IPS DF 6.9 (cell line): Measurements from ENCODE around the gene CCNL1.

ENCODE experiments used
- DNase-seq: peaks from one replicate; pipeline ENCODE4 v3.0.0-alpha.2; 2013; ENCODE audit warnings: low read depth, low spot score
- H3K27ac ChIP-seq: one replicate; pipeline ENCODE4 v1.5.1; 2013; ENCODE audit warnings: low read length, control low read depth
- H3K27me3 ChIP-seq: 2 replicates; pipeline ENCODE4 v1.6.1; 2013; ENCODE audit warnings: mild to moderate bottlenecking, low read length; ENCODE audit not compliant: control insufficient read depth, insufficient read depth
- H3K36me3 ChIP-seq: 2 replicates; pipeline ENCODE4 v1.6.1; 2013; ENCODE audit warnings: low read length; ENCODE audit not compliant: control insufficient read depth, insufficient read depth
- H3K4me1 ChIP-seq: 2 replicates; pipeline ENCODE4 v1.6.1; 2013; ENCODE audit warnings: low read length; ENCODE audit not compliant: control insufficient read depth, insufficient read depth
- H3K4me3 ChIP-seq: 2 replicates; pipeline ENCODE4 v1.5.1; 2013; ENCODE audit warnings: mild to moderate bottlenecking, low read length
- H3K9me3 ChIP-seq: 2 replicates; pipeline ENCODE4 v1.6.1; 2013; ENCODE audit warnings: low read length, inconsistent platforms; ENCODE audit not compliant: control insufficient read depth, insufficient read depth
- WGBS: extraction: QIAGEN DNeasy Blood & Tissue Kit; methylation state at CpG from one replicate; pipeline ENCODE4 v1.1.7; 2013; ENCODE audit warnings: mixed read lengths, missing lambda C conversion rate; ENCODE audit not compliant: insufficient read length, insufficient coverage; 5-methylcytosine and 5-hydroxymethylcytosine counted together

The CCNL1 gene

DNA sequence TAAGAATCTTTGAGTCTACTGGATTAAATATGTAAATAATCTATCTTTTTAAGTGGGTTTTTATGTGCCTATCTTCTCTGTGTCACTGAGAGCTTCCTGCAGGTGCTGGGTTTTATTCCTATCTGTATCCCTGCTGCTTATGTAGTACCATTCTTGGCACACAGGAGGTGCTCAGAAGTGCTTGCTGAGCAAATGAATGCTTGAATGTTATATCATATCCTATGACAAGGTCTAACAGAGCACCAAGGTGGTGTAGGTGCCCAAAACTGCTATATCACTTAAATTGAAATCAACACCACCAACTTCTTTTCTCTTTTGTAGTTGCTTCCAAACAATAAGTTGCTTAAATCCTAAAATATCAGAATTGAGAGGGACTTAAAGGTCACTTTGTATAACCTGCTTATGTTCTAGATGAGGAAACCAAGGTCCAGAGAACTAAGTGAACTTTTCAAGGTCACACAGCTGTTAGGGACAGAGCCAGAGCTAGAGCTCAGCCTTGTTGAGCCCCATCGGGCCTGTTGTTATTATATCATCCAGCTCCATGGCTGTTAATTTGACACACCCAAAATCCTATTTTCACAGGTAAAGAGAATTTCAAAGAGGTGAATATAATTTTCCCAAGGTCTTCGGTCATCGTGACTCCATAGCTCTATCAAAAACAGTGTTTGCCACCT lies 46.0 kb downstream of the CCNL1 start:
- no peak overlapping the region for H3K4me3 ChIP-seq
- no CpG with 5 or more reads among the region's 3 CpGs for WGBS
- H3K27ac ChIP-seq: no peak overlapping the region
- no peaks in the 10 kb centered on the region for H3K4me1 ChIP-seq
- H3K36me3 ChIP-seq: no peaks in the 10 kb centered on the region
- H3K27me3 ChIP-seq: no peaks in the 10 kb centered on the region
- DNase-seq: no peak
- no peaks in the 10 kb centered on the region for H3K9me3 ChIP-seq

GRCh38 chr3:157112536-157112935 lies 47.4 kb downstream of the CCNL1 start:
- WGBS: no CpG with 5 or more reads among the region's 4 CpGs
- H3K27ac ChIP-seq: no peak overlapping the region

DNA sequence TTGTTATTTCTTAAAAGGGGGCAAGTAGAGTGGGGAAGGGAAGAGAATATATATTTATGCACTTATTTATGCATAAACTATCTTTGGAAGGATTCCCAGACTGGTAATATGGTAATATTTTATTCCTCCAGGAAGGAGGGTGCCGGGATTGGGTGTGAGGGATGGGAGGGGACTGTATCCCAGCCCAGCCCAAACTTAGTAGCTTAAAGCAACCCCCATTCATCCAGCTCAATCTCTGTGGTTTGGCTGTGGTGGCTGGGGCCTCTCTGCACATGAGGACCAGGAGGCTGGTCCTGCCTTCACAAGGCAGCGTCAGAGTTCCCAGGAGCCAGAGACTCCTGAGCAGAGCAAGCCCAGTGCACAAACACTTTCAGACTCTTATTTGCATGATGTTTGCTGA lies 48.4 kb downstream of the CCNL1 start:
- Histone ChIP-seq H3K27ac (no peak overlapping the region), H3K4me3 (no peak overlapping the region), H3K4me1 (no peaks in the 10 kb centered on the region), H3K36me3 (no peaks in the 10 kb centered on the region), H3K9me3 (no peaks in the 10 kb centered on the region), H3K27me3 (no peaks in the 10 kb centered on the region)
- DNase-seq: no peak
- no CpG with 5 or more reads among the region's 2 CpGs for WGBS

More at GRCh38 chr3:157112536-157112935, 47.4 kb downstream of the CCNL1 start:
- Histone ChIP-seq H3K4me3 (no peak overlapping the region), H3K9me3 (no peaks in the 10 kb centered on the region), H3K27me3 (no peaks in the 10 kb centered on the region), H3K36me3 (no peaks in the 10 kb centered on the region), H3K4me1 (no peaks in the 10 kb centered on the region)
- no peak for DNase-seq

GRCh38 chr3:157110761-157111278 lies 49.1 kb downstream of the CCNL1 start:
- Histone ChIP-seq H3K36me3 (no peaks in the 10 kb centered on the region), H3K4me1 (no peaks in the 10 kb centered on the region), H3K4me3 (no peak overlapping the region), H3K27me3 (no peaks in the 10 kb centered on the region), H3K9me3 (no peaks in the 10 kb centered on the region), H3K27ac (no peak overlapping the region)
- no CpG with 5 or more reads among the region's 6 CpGs for WGBS
- DNase-seq: no peak

DNA sequence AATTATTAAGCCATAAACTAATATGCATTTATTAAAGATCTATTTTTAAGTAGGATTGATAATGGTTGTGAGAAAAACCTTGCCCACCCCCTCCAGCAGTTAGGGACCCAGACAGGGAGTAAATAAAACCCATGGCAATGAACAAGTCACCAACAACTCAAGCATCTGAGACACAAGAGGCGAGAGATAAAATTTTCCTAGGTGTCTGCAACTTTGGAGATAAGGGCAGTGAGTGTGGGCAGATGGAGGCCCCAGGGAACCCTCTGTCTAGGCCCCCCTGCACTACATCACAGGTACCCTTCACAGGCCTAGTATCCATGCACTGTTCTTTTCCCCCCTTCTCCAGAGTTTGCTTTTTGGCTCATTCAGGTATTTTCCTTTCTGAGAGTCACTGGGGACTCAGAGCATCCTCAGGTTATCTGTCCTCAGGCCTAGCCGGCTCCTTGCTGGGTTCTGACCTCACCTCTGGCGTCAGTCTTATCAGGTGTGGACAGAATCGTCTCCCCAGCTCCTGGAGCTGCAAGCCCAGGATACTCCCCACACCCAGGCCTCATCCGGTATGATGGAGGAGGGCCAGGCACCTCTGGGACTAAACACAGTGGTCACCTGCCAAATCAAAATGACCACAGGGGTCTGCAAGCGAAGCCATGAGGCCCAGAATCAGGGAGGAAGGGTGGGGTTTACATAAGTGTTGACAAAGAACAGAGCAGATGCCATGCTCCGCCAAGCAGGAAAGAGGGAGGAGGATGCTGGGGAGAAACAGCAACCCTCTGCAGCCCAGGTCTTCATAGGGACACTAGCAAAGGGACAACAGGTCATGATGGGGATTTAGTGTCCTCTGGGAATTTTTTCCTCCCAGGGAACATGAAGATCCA lies 50.4 kb downstream of the CCNL1 start:
- no peaks in the 10 kb centered on the region for H3K9me3 ChIP-seq
- no peak overlapping the region for H3K4me3 ChIP-seq
- H3K27ac ChIP-seq: no peak overlapping the region
- H3K36me3 ChIP-seq: no peaks in the 10 kb centered on the region
- DNase-seq: no peak
- no CpG with 5 or more reads among the region's 7 CpGs for WGBS
- no peaks in the 10 kb centered on the region; the same call in 1 of the 2 replicates for H3K4me1 ChIP-seq
- no peaks in the 10 kb centered on the region for H3K27me3 ChIP-seq

GRCh38 chr3:157107644-157108133 lies 52.3 kb downstream of the CCNL1 start:
- no peaks in the 10 kb centered on the region; the same call in 1 of the 2 replicates for H3K4me1 ChIP-seq
- WGBS: no CpG with 5 or more reads among the region's 5 CpGs
- no peak overlapping the region for H3K27ac ChIP-seq
- H3K36me3 ChIP-seq: no peaks in the 10 kb centered on the region
- H3K9me3 ChIP-seq: no peaks in the 10 kb centered on the region
- no peaks in the 10 kb centered on the region for H3K27me3 ChIP-seq
- DNase-seq: no peak
- H3K4me3 ChIP-seq: no peak overlapping the region

- DNase-seq: no peak
- H3K9me3 ChIP-seq: no peaks in the 10 kb centered on the region
- no peaks in the 10 kb centered on the region; the same call in 1 of the 2 replicates for H3K4me1 ChIP-seq
- H3K36me3 ChIP-seq: no peaks in the 10 kb centered on the region
- no peak overlapping the region for H3K27ac ChIP-seq
- H3K27me3 ChIP-seq: no peaks in the 10 kb centered on the region
- H3K4me3 ChIP-seq: no peak overlapping the region
- no CpG with 5 or more reads among the region's 2 CpGs for WGBS
Observed at GRCh38 chr3:157107037-157107436, 52.9 kb downstream of the CCNL1 start.

DNA sequence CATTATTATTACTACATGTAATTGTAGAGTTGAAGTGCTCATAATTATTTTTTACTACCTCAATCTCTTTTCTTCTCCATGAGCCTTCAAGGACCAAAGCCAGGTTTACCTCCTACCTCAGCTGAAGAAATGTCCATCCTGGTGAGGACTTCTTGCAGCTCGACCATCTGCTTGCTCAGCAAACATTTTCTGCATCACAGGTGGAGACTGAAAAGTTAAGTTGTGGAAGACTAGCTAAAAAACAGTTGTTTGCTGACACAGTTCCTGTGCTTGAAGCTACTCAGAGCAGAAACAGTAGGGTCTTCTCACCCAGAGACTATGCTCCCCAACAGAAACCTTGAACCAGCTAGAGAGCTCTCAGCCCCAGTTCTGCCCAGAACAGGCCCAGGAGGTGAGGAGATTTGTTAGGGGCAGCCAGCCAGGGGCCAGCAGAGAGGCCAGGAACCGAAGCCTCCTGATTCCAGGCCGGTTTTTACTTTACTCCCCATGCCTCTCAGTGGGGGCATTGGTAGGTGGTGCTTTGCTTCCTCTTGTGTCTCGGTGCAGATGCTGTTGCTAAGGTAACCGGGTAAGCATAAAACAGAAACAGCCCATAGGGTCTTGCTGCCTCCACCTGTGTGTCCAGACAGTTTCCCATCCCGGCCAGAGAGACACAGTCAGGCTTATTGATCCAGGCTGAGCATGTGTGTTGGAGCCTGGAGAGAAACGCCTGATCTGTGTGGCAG lies 54.9 kb downstream of the CCNL1 start:
- Histone ChIP-seq H3K36me3 (no peaks in the 10 kb centered on the region), H3K27ac (no peak overlapping the region), H3K4me1 (no peaks in the 10 kb centered on the region; the same call in 1 of the 2 replicates), H3K27me3 (no peaks in the 10 kb centered on the region), H3K4me3 (no peak overlapping the region), H3K9me3 (no peaks in the 10 kb centered on the region)
- no CpG with 5 or more reads among the region's 7 CpGs for WGBS
- no peak for DNase-seq

- Histone ChIP-seq H3K4me1 (no peaks in the 10 kb centered on the region; the same call in 1 of the 2 replicates), H3K36me3 (no peaks in the 10 kb centered on the region), H3K27me3 (no peaks in the 10 kb centered on the region), H3K9me3 (no peaks in the 10 kb centered on the region), H3K27ac (no peak overlapping the region), H3K4me3 (no peak overlapping the region)
- no peak for DNase-seq
- no CpG with 5 or more reads among the region's 4 CpGs for WGBS
Observed at GRCh38 chr3:157104521-157104920, 55.4 kb downstream of the CCNL1 start.

DNA sequence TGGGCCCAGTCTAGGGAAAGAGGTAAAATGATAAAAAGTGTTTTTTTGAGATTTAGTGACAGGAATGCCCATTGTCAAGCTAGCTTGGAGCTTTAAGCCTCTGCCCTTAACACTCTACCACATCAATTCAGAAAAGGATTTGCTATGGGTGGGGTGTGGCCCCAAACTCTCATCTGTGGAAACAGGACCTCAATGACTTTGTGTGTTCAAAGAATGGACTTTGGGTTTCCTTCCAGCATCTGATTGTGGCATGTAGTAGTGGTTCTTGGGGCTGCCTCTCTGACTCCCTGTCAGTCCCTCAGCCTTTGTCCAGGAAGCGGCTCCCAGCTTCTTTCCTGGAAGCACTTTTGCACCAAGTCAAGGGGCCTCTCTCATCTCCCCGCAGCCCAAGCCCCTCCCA lies 56.1 kb downstream of the CCNL1 start:
- Histone ChIP-seq H3K27me3 (no peaks in the 10 kb centered on the region), H3K4me3 (no peak overlapping the region), H3K9me3 (no peaks in the 10 kb centered on the region), H3K36me3 (no peaks in the 10 kb centered on the region), H3K4me1 (no peaks in the 10 kb centered on the region; the same call in 1 of the 2 replicates), H3K27ac (no peak overlapping the region)
- no peak for DNase-seq
- WGBS: no CpG with 5 or more reads among the region's 2 CpGs
